GM13976 (cell line): ENCODE data around the gene NUDCD2.
"Not testable (repeated sequence)": the region's sequence is repeated elsewhere in the genome, so short reads cannot be mapped to it uniquely, and the experiment has no call there.

Experiments used
- DNase-seq: peaks from one replicate; pipeline ENCODE4 v3.0.0; 2012; ENCODE audit warnings: low spot score
- CTCF ChIP-seq: IDR thresholded peaks from 2 replicates; pipeline ENCODE4 v1.5.1; 2012; ENCODE audit warnings: borderline replicate concordance, mild to moderate bottlenecking; ENCODE audit not compliant: insufficient read depth; ENCODE audit errors: extremely low read depth, missing control alignments, control extremely low read depth
- in situ Hi-C: fragments of 300-500 bp; cut with MboI; formaldehyde crosslinking; loops from one replicate; pipeline ENCODE4 v1.12.0; 2022; ENCODE audit warnings: low sequenced_read_pairs, mixed read lengths, inconsistent platforms; ENCODE audit not compliant: unreplicated experiment

The NUDCD2 gene

GRCh38 chr5:163434401-163434866 is 25.5 kb downstream of the NUDCD2 start:
- no peak for DNase-seq
- in situ Hi-C loops: no loop called here
- no peak for TF ChIP-seq CTCF

- no peak for DNase-seq
- TF ChIP-seq CTCF: no peak
- in situ Hi-C loops: no loop called here
Observed at GRCh38 chr5:163433271-163433670, 26.6 kb downstream of the NUDCD2 start.

DNA sequence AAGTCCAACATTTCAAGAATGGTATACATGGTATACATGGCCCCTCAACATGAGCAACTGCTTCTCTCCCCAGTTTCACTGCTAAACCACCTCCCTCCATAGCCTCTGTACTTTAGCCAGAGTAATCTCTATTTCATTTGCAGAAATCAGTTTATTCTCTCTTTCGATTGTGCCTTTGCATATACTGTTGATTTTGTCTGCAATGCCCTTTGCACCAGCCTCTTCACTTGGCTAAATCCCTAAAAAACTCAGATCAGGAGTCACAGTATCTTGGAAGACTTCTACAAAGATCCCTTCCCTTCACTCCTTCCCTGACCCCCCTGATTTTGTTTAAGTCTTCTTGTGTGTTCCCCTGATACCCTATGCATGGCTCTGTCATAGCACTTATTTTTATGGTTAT is 27.4 kb downstream of the NUDCD2 start:
- in situ Hi-C loops: no loop called here
- no peak for DNase-seq
- TF ChIP-seq CTCF: no peak

GRCh38 chr5:163426128-163426527 is 33.8 kb downstream of the NUDCD2 start:
- in situ Hi-C loops, DNase-seq: not testable (repeated sequence)

GRCh38 chr5:163424836-163425235 is 35.1 kb downstream of the NUDCD2 start:
- no peak for DNase-seq
- in situ Hi-C loops: loop anchor here (25.0 kb wide), 1 partner anchor 338 kb away; no protein-coding TSS in a partner anchor
- TF ChIP-seq CTCF: no peak

DNA sequence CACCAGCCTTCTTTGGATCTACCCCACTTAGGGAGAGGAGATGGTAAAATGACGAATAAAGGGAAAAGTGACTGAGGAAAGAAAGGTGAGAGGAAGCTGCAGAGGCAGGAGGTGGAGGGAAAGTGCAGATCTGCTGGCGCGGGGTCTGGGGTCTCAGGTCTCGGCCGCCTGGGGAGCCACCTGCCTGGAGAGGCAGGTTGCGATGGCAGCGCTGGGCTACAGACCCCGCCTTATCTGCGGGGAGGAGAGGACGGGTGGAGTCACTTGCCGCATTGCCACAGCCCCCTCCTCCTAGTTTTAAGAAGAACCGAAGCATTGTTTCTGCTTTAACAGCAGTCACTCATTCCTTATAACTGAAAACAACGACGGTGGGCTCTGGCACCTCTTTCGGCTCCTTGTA is 44.2 kb downstream of the NUDCD2 start:
- in situ Hi-C loops: loop anchor here (25.0 kb wide), 1 partner anchor 328 kb away; no protein-coding TSS in a partner anchor

GRCh38 chr5:163410505-163410904 is 49.4 kb downstream of the NUDCD2 start:
- no peak for TF ChIP-seq CTCF
- in situ Hi-C loops: loop anchor here (25.0 kb wide), 1 partner anchor 323 kb away; no protein-coding TSS in a partner anchor
- DNase-seq: no peak

More for the DNA sequence above, 44.2 kb downstream of the NUDCD2 start:
- not testable (repeated sequence) for DNase-seq

DNA sequence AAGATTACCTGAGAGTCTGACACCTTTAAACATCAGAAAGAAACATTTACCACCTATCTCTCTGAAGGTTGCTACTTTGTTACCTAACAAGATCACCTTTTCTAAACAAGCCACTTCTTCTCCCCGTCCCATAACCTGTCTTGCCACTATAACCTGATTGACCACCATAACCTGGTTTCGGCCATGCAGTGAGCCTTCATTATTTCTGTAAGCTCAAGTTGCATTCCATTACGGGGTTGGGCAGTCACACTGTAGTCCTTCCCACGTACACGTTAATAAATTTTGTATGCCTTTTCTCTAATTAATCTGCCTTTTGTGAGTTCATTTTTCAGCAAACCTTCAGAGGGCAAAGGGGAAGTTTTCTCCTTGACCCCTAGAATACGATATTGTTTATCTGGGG is 50.5 kb downstream of the NUDCD2 start:
- in situ Hi-C loops: loop anchor here (25.0 kb wide), 1 partner anchor 322 kb away; no protein-coding TSS in a partner anchor
- DNase-seq: no peak
- no peak for TF ChIP-seq CTCF
